ENCODE measurements around the gene KLRD1.

DNA sequence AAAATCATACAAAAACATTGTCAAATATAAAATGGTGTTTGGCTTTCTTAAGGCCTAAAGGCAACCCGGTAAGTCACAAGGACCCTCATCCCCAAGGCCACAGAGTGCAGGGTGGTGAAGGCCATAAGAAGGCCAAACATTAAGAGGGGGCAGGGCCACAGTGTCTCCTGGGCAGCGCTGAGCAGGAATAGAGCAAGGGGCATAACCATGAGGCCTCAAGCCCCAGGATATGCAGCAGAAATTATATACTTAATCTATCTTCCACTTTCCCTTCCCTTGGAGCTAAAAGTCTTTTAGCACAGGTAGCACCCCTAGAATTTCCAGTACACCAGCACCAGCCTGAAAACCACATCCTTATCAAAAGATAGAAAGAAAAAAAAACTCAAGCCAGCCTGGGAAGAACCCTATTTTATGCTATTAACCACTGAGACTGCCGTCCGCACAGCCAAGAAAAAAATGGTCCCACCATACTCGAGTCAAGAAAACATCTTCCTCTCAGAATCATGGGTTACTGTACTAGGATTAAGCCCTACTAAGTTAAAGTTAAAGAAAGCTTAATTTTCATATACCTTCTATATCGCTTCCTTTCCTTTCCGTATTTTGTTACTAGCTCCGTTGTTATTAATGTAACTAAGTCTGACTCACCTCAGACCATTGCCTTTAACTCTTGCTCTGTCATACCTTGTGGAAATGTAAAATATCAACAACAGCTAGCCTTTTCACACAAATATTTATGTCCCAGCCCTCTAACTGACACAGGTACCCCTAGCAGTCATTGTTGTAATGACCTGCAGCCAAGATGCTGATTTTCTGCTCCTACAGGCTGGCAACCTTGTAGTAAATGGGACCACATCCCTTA lies 62.1 kb downstream of the KLRD1 start:
- TF ChIP-seq, protein P1, sequence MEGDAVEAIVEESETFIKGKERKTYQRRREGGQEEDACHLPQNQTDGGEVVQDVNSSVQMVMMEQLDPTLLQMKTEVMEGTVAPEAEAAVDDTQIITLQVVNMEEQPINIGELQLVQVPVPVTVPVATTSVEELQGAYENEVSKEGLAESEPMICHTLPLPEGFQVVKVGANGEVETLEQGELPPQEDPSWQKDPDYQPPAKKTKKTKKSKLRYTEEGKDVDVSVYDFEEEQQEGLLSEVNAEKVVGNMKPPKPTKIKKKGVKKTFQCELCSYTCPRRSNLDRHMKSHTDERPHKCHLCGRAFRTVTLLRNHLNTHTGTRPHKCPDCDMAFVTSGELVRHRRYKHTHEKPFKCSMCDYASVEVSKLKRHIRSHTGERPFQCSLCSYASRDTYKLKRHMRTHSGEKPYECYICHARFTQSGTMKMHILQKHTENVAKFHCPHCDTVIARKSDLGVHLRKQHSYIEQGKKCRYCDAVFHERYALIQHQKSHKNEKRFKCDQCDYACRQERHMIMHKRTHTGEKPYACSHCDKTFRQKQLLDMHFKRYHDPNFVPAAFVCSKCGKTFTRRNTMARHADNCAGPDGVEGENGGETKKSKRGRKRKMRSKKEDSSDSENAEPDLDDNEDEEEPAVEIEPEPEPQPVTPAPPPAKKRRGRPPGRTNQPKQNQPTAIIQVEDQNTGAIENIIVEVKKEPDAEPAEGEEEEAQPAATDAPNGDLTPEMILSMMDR (IDR thresholded peaks at IDR 0.05; ENCODE audit: low read depth, low read length, poor library complexity, severe bottlenecking): no peak
- no peak for TF ChIP-seq EZH2phosphoT487 (IDR thresholded peaks at IDR 0.05; ENCODE audit: borderline replicate concordance, low read length)
